NCI-H187 (cell line): ENCODE measurements around the gene SLAMF6.

Experiments
- DNase-seq, 2 experiments: peaks; one replicate each; lab custom pipeline; 2025; lab: John Stamatoyannopoulos, UW

SLAMF6 gene

GRCh38 chr1:160466961-160467360 lies 56.1 kb downstream of the SLAMF6 start:
- DNase-seq = no peak

- DNase-seq = no peak
These were observed 57.9 kb downstream of the SLAMF6 start for GRCh38 chr1:160465123-160465522.

GRCh38 chr1:160460683-160461287 lies 62.3 kb downstream of the SLAMF6 start:
- no peak for DNase-seq

GRCh38 chr1:160460214-160460642 lies 62.8 kb downstream of the SLAMF6 start:
- DNase-seq = no peak

- DNase-seq = no peak
These were observed 63.4 kb downstream of the SLAMF6 start for GRCh38 chr1:160459687-160460086.

- DNase-seq = no peak
These were observed 64.0 kb downstream of the SLAMF6 start for GRCh38 chr1:160459056-160459455.

GRCh38 chr1:160455153-160455517 lies 67.9 kb downstream of the SLAMF6 start:
- no peak for DNase-seq

GRCh38 chr1:160454371-160455152 lies 68.5 kb downstream of the SLAMF6 start:
- no peak for DNase-seq

GRCh38 chr1:160453443-160453842 lies 69.6 kb downstream of the SLAMF6 start:
- DNase-seq = no peak

- DNase-seq = no peak
These were observed 71.2 kb downstream of the SLAMF6 start for GRCh38 chr1:160451859-160452232.

GRCh38 chr1:160451119-160451858 lies 71.8 kb downstream of the SLAMF6 start:
- no peak for DNase-seq

- DNase-seq = no peak
These were observed 73.6 kb downstream of the SLAMF6 start for GRCh38 chr1:160449494-160449893.

GRCh38 chr1:160446945-160447600 lies 76.0 kb downstream of the SLAMF6 start:
- DNase-seq = no peak

- DNase-seq = no peak
These were observed 83.3 kb downstream of the SLAMF6 start for GRCh38 chr1:160439718-160440117.

GRCh38 chr1:160438935-160439334 lies 84.1 kb downstream of the SLAMF6 start:
- DNase-seq = no peak

- no peak for DNase-seq
These were observed 84.6 kb downstream of the SLAMF6 start for GRCh38 chr1:160438317-160438918.

GRCh38 chr1:160437432-160438316 lies 85.4 kb downstream of the SLAMF6 start:
- no peak for DNase-seq

- DNase-seq = no peak
These were observed 86.1 kb downstream of the SLAMF6 start for GRCh38 chr1:160436966-160437365.
